Ovary (tissue), 9 donors: Measurements from ENCODE around the gene SLC35D1. TPM values are rescaled to one million over a fixed set of nuclear protein-coding genes. Genes with fewer than 3 reads are reported as not detected.

ENCODE experiments used
- polyA plus RNA-seq, 2 donors: library from polyadenylated mRNA; stranded (reverse); fragments of 200-250 nt in 1 of 2; fragments of 350-450 nt in 1 of 2; fragmentation: Illumina TruSeq in 1 of 2; extraction: RNeasy Lipid Tissue Mini Kit (QIAGEN cat#74804) in 1 of 2; gene quantifications; one replicate each; pipeline ENCODE4 v1.2.3, GENCODE V29; 2013 to 2014
- small RNA-seq: library from RNA; depleted of rRNA; stranded (forward); fragments of <200 nt; gene quantifications from one replicate; pipeline ENCODE3, GENCODE V24; 2016
- total RNA-seq, 7 donors: library from RNA; depleted of rRNA in 2 of 7; stranded (reverse); fragments of >200 nt in 2 of 7; fragmentation: NEBNext Ultra II Directional in 3 of 7; extraction: Animal tissue kit (Norgen Biotek cat#: 25700) in 3 of 7; gene quantifications; one replicate each; pipeline versions ENCODE4 v1.1.0 to v1.2.4, GENCODE V29; 2016 to 2023
- donor health status: DM: no; HTN: no; CAD: no; lungs with moderate emphysema.
- donor health status: DM: no; HTN: no; CAD: no.
- donor health status: Bipolar disorder and iron deficiency.
- donor health status: DM: yes; HTN: yes; CAD: no.
- donor health status: DM: no; HTN: no; CAD: no.
- donor health status: DM: yes; HTN: yes; CAD: no.

SLC35D1 gene
- total and polyA plus RNA-seq, 9 donors, result 5.0 to 16.9 (median 10.3) TPM

Small RNA genes within 50 kb of the gene (small RNA-seq; reads per million reads assigned to genes)
- not detected for gene RF00322

Other genes with a start within 250 kb of the SLC35D1 start
- gene DNAI4, start 129.3 kb downstream of the SLC35D1 start, total RNA-seq, result 10 to 100 TPM; 21.7 to 52.6 (median 31.0) TPM
- 1 to 10 TPM; 2.5 to 3.0 TPM for gene DNAI4, start 129.3 kb downstream of the SLC35D1 start, polyA plus RNA-seq
- 10 to 100 TPM; 33.2 to 51.2 (median 46.8) TPM for gene MIER1, start 129.2 kb downstream of the SLC35D1 start, total RNA-seq
- 10 to 100 TPM; 16.2 to 22.2 TPM for gene MIER1, start 129.2 kb downstream of the SLC35D1 start, polyA plus RNA-seq
- 1 to 10 TPM in 2 of 7 donors, under 1 TPM in 2, not detected in 3; 0.24 to 3.9 (median 0.70) TPM for gene C1orf141, start 80.8 kb upstream of the SLC35D1 start, total RNA-seq
- gene C1orf141, start 80.8 kb upstream of the SLC35D1 start, polyA plus RNA-seq, result 10 to 100 TPM in 1 of 2 donors, under 1 TPM in 1; 0.48 to 11.2 TPM
- not detected for gene IL23R, start 112.3 kb upstream of the SLC35D1 start, total RNA-seq
- gene IL23R, start 112.3 kb upstream of the SLC35D1 start, polyA plus RNA-seq, result under 1 TPM; 0.02 to 0.68 TPM